CD4-positive, alpha-beta T cell treated with Interleukin-6 for 4 hours (primary cell): Measurements from ENCODE around the gene KIT.

Source experiments
- DNase-seq: peaks from one replicate; pipeline ENCODE4 v3.0.0-alpha.2; 2020; ENCODE audit warnings: mixed read lengths

Gene KIT

DNA sequence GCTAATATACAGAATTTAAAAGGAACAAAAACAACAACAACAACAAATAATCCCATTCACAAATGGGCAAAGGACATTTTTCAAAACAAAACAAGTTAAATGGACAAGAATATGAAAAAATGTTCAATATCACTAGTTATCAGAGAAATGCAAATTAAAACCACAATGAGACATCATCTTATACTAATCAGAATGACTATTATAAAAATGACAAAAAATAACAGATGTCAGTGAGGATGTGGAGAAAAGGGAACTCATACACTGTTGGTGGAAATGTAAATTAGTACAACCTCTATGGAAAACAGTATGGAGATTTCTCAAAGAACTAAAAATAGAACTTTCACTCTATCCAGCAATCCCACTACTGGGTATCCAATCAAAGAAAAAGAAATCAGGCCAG is 92.6 kb downstream of the KIT start:
- no peak for DNase-seq

DNA sequence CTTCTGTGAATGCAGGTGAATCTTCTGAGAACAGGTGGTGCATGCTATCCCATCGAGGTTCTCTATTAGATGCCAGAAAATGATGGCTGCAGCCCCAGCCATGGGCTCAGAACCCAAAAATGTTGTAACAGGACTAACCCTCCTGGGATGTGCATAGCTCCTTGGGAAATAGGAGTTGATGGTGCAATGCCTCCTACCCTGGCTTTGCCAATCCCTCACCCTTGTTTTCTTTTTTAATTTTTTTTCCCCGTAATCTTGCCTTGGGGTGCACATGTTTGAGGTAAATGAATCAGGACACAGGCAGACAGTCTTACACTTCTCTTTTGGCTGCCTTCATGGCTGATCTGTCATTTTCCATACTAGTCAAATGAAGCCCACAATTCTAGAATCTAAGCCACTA is 96.6 kb downstream of the KIT start:
- DNase-seq, result no peak

DNA sequence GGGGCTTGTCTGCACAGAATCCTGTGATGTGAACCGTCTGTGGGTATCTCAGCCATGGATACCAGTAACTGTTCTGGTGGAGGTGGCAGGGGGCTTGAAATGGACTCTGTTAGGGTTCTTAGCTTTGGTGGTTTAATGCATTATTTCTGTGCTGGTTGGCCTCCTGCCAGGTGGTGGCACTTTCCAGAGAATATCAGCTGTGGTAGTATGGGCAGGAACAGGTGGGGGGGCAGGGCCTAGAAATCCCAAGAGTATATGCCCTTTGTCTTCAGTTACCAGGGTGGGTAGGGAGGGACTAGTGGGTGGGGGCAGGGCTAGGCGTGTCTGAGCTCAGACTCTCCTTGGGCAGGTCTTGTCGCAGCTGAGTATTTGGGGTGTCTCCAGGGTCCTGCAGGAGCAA is 106.7 kb downstream of the KIT start:
- DNase-seq, result no peak

DNA sequence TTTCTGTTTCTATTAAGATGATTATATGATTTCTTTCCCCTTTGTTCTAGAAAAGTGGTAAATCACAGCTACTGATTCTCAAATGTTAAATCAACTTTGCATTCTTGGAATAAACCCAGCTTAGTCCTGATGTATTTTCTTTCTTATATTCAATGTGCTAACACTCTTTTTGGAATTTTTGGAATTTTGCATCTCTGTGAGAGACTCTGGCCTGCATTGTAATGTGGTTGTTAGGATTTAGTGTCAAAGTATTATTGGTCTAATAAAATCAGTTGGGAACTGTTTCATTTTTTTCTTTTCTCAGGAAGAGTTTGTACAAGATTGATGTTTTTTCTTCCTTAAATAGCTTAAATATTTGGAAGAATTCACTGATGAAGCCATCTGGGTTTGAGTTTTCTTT is 109.6 kb downstream of the KIT start:
- DNase-seq, result no peak

DNA sequence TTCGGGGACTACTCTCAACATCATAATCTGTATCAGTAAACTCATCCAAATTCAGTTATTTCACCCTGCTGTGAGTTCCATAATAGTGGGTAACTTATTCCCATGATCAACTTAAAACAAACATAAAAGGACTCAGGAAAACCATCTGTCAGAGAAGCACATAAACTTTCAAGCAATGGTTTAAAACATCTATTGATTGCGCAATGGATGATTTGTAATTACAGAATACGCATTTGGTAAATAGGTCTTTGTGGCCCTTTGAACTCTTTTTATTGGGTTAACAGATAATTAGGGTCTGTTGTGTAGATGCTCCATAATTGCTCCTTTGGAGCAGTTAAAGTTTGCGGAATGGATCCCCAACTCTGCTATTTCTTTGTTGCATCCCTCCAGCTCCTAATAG is 115.3 kb downstream of the KIT start:
- no peak for DNase-seq

DNA sequence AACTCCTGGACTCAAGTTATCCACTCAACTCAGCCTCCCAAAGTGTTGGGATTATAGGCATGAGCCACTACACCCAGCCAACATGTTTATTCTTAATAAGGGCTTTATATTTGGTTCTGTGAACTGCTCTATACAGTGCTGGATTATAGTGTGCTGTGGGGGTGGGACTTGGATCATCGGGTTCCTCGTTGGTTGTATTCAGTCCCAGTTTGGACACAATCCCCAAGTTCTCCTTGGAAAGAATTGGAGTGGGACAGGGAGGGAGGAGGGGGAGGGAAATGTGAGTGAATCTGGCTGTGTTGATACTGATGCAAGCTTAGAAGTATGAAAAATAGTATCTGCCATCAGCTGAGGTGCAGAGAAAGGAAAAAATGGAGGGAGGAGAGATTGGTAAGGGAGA is 121.3 kb downstream of the KIT start:
- no peak for DNase-seq

DNA sequence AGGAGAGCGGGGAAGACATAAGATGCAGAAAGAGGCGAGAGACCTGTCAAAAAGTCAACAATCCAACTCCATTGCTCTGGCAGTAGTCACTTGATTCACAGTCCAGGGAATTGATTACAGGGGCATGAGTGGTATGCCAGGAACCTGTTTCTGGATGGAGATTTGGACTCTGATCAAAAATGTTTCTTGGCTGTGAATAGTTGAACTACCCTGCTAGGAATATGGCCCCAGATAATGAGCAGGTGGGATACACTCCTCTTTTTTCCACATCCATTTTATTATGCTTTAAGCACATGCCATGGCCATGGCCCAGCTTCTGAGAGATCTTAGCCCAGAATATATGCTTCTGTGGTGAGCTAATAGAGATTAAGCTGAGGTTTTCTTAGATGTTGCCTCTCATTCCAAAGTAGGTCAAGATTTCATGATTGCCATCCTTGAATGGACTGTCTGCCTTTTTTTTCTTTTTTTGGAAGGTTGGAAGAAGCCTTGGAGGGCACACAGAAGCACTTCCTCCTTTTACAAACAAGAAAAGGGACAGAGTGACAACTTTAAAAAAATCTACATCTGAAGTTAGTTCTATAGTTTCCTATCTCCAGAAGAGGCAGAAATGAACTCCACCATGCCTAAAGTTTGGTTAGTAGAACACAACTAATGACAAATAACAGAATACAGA is 121.9 kb downstream of the KIT start:
- no peak for DNase-seq

DNA sequence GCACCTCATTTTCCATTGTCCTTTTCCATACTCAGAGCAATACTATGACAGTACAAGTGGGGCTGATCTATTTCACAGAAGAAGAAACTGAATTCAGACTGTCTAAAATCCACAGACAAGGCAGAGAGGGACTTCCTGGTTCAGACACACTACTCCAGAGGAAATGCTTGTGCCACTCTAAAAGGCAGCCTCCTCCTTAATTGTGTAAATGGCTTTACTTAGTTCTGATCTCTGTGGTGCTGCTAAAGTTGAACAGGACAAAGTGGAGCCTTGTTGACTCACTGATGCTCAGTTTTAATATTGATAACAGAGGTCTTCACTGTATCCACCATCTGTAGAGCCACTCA is 122.4 kb downstream of the KIT start:
- DNase-seq, result no peak

DNA sequence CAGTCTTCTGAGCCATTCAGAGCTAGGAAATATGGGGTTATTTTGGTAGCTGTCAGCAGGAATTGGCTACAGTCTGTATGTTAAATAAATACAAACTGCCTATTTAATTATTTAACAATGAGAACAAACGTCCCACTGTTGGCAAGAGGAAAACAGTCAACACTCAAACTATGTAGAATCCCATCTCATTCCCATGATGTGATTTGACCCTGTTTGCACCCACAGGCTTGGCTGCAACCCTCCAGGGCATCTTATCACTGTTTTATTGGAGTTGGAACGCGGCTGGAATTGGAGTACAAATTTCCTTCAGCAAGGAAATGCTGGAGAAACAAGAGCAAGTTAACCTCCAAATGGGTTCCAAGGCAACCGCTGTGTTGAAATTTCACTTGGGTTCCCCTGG is 124.0 kb downstream of the KIT start:
- DNase-seq, result no peak

DNA sequence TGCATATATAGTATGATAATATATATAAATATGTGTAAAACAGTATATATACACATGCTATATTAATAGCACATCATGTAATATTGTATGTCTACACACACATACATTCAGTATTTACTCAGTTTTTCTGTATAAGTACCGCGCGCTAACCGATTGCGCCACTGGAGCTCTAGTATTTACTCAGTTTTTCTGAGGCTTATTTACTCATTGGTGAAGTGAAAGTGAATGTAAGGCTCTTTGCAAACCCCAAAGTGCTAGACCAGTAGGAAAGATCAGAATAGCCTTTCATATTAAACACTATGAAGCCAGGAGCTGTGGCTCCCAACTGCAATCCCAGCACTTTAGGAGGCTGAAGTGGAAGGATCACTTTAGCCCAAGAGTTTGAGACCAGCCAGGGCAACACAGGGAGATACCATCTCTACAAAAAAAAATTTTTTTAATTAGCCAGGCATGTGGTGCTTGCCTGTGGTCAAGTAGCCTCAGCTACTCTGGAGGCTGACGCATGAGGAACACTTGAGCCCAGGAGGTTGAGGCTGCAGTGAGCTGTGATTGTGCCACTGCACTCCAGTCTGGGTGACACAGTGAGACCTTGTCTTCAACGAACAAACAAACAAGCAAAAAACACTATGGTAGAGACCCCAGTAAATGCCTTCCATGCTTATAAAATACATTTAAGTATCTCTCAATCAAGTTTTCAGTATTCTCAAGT is 125.8 kb downstream of the KIT start:
- DNase-seq, result no peak

DNA sequence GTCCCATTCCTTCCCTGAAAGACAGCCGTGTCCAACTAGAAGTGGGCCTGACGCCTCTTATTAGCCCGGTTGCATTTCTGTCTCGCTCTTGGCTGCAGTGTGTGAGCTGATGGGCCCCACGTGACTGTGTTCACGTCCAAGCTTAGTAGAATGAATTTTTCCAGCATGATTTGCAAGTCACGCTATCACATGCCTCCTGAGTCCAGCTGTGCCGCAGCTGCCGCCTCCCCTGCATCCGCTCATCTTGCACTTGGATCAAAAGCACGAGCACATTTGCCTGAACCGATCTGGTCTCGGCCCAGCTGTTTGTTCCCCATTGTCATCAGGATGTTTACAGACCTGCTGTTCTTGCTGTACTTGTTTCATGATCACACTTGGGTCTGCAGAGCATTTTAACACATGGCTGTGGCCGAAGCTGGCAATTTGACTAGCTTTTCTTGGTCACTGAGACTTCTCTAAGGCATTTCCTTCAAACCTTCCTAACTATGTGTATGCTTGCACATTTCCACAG is 126.5 kb downstream of the KIT start:
- no peak for DNase-seq
